ENCODE data around the gene USH2A.

USH2A gene

GRCh38 chr1:215844266-215844665 lies 579.0 kb downstream of the USH2A start:
- no peak overlapping the region for H3K4me2 ChIP-seq (ENCODE audit: low read depth, low read length, poor library complexity, severe bottlenecking)
- no peak for TF ChIP-seq EZH2phosphoT487 (conservative IDR thresholded peaks at IDR 0.05; ENCODE audit: low read length)
- no peak for TF ChIP-seq CTCF (IDR thresholded peaks at IDR 0.05; ENCODE audit: insufficient read depth, low read length, poor library complexity, severe bottlenecking)
- H3K79me2 ChIP-seq (ENCODE audit: insufficient read depth, low read length): no peaks in the 10 kb centered on the region

GRCh38 chr1:215842905-215843304 lies 580.3 kb downstream of the USH2A start:
- Histone ChIP-seq H3K9me2 (replicated peaks; ENCODE audit: insufficient read depth, low read length) (no peaks in the 10 kb centered on the region), H3F3A (ENCODE audit: insufficient read depth) (no peaks in the 10 kb centered on the region), H3K27me3 (ENCODE audit: low read length) (no peaks in the 10 kb centered on the region), H3K9ac (ENCODE audit: low read length) (no peak overlapping the region), H3K79me2 (ENCODE audit: insufficient read depth, low read length) (no peaks in the 10 kb centered on the region), H3K36me3 (ENCODE audit: low read length) (no peaks in the 10 kb centered on the region), H3K9me3 (ENCODE audit: insufficient read depth, low read length) (no peaks in the 10 kb centered on the region), H3K4me2 (ENCODE audit: low read depth, low read length, poor library complexity, severe bottlenecking) (no peak overlapping the region), H3K27ac (ENCODE audit: low read depth, low read length) (no peak overlapping the region), H3K4me3 (ENCODE audit: insufficient read depth, low read length, poor library complexity, severe bottlenecking) (no peak overlapping the region), H4K20me1 (ENCODE audit: low read depth, low read length) (no peaks in the 10 kb centered on the region), H2AFZ (ENCODE audit: low read depth, low read length, severe bottlenecking) (no peak overlapping the region)
- TF ChIP-seq CTCF (IDR thresholded peaks at IDR 0.05; ENCODE audit: insufficient read depth, low read length, poor library complexity, severe bottlenecking): no peak
- TF ChIP-seq EZH2phosphoT487 (conservative IDR thresholded peaks at IDR 0.05; ENCODE audit: low read length): no peak

More at GRCh38 chr1:215844266-215844665, 579.0 kb downstream of the USH2A start:
- Histone ChIP-seq H3K9me3 (ENCODE audit: insufficient read depth, low read length) (no peaks in the 10 kb centered on the region), H3K36me3 (ENCODE audit: low read length) (no peaks in the 10 kb centered on the region), H2AFZ (ENCODE audit: low read depth, low read length, severe bottlenecking) (no peak overlapping the region), H3F3A (ENCODE audit: insufficient read depth) (no peaks in the 10 kb centered on the region), H3K9ac (ENCODE audit: low read length) (no peak overlapping the region), H4K20me1 (ENCODE audit: low read depth, low read length) (no peaks in the 10 kb centered on the region), H3K9me2 (replicated peaks; ENCODE audit: insufficient read depth, low read length) (no peaks in the 10 kb centered on the region), H3K27me3 (ENCODE audit: low read length) (no peaks in the 10 kb centered on the region), H3K4me3 (ENCODE audit: insufficient read depth, low read length, poor library complexity, severe bottlenecking) (no peak overlapping the region), H3K27ac (ENCODE audit: low read depth, low read length) (no peak overlapping the region)

- no peaks in the 10 kb centered on the region for H3K27me3 ChIP-seq (ENCODE audit: low read length)
- H3K36me3 ChIP-seq (ENCODE audit: low read length): no peaks in the 10 kb centered on the region
- no peak overlapping the region for H3K4me3 ChIP-seq (ENCODE audit: insufficient read depth, low read length, poor library complexity, severe bottlenecking)
- no peaks in the 10 kb centered on the region for H3F3A ChIP-seq (ENCODE audit: insufficient read depth)
- H3K9me2 ChIP-seq (replicated peaks; ENCODE audit: insufficient read depth, low read length): no peaks in the 10 kb centered on the region
- H4K20me1 ChIP-seq (ENCODE audit: low read depth, low read length): no peaks in the 10 kb centered on the region
- H3K9me3 ChIP-seq (ENCODE audit: insufficient read depth, low read length): no peaks in the 10 kb centered on the region
- H3K79me2 ChIP-seq (ENCODE audit: insufficient read depth, low read length): no peaks in the 10 kb centered on the region
- H2AFZ ChIP-seq (ENCODE audit: low read depth, low read length, severe bottlenecking): no peak overlapping the region
- H3K4me2 ChIP-seq (ENCODE audit: low read depth, low read length, poor library complexity, severe bottlenecking): no peak overlapping the region
- TF ChIP-seq CTCF (IDR thresholded peaks at IDR 0.05; ENCODE audit: insufficient read depth, low read length, poor library complexity, severe bottlenecking) (no peak), EZH2phosphoT487 (conservative IDR thresholded peaks at IDR 0.05; ENCODE audit: low read length) (no peak)
- no peak overlapping the region for H3K9ac ChIP-seq (ENCODE audit: low read length)
- H3K27ac ChIP-seq (ENCODE audit: low read depth, low read length): no peak overlapping the region
These were observed 587.3 kb downstream of the USH2A start for GRCh38 chr1:215835951-215836350.

Data from SU-DHL-6 (cell line).